Trophoblast cell (in vitro differentiated cells and primary cell): ENCODE results near the gene HMGXB3.
"Not testable (repeated sequence)": the region's sequence is repeated elsewhere in the genome, so short reads cannot be mapped to it uniquely, and the experiment has no call there.

Experiments
- DNase-seq, 2 donors: peaks; one replicate each; pipeline ENCODE4 v3.0.0-alpha.2; 2016
- H2AFZ ChIP-seq: 2 replicates; pipeline ENCODE4 v1.6.1; 2013; ENCODE audit warnings: low read length, moderate library complexity, mild to moderate bottlenecking; ENCODE audit not compliant: insufficient read depth, poor library complexity
- H2AK5ac ChIP-seq: 2 replicates; pipeline ENCODE4 v1.6.1; 2013; ENCODE audit warnings: mild to moderate bottlenecking, low read length
- H2BK120ac ChIP-seq: 2 replicates; pipeline ENCODE4 v1.6.1; 2013; ENCODE audit warnings: low read length, mild to moderate bottlenecking, moderate library complexity; ENCODE audit not compliant: insufficient read depth, poor library complexity
- H2BK12ac ChIP-seq: 2 replicates; pipeline ENCODE4 v1.6.1; 2013; ENCODE audit warnings: mild to moderate bottlenecking, low read length, moderate library complexity
- H2BK5ac ChIP-seq: 2 replicates; pipeline ENCODE4 v1.6.1; 2013; ENCODE audit warnings: low read length, low read depth, moderate library complexity, mild to moderate bottlenecking; ENCODE audit not compliant: poor library complexity
- H3K14ac ChIP-seq: 2 replicates; pipeline ENCODE4 v1.6.1; 2013; ENCODE audit warnings: mild to moderate bottlenecking, low read length
- H3K18ac ChIP-seq: 2 replicates; pipeline ENCODE4 v1.6.1; 2013; ENCODE audit warnings: mild to moderate bottlenecking, low read length
- H3K23ac ChIP-seq: 2 replicates; pipeline ENCODE4 v1.6.1; 2013; ENCODE audit warnings: low read length
- H3K27ac ChIP-seq: 2 replicates; pipeline ENCODE4 v1.5.1; 2013; ENCODE audit warnings: low read depth, mild to moderate bottlenecking, inconsistent platforms, low read length, moderate library complexity
- H3K27me3 ChIP-seq: 2 replicates; pipeline ENCODE4 v1.6.1; 2013; ENCODE audit warnings: inconsistent platforms, mild to moderate bottlenecking, low read length, moderate library complexity; ENCODE audit not compliant: insufficient read depth
- H3K36me3 ChIP-seq, 2 experiments: 1 replicate in 1 of 2; 2 replicates in 1 of 2; pipeline ENCODE4 v1.6.1; 2013; ENCODE audit warnings: low read length in 2 of 2, mild to moderate bottlenecking in 2 of 2, moderate library complexity in 1 of 2; ENCODE audit not compliant: insufficient read depth in 2 of 2, control insufficient read depth in 1 of 2
- H3K4ac ChIP-seq: 2 replicates; pipeline ENCODE4 v1.6.1; 2013; ENCODE audit warnings: low read depth, mild to moderate bottlenecking, low read length, moderate library complexity
- H3K4me1 ChIP-seq, 2 experiments: 1 replicate in 1 of 2; 2 replicates in 1 of 2; pipeline ENCODE4 v1.6.1; 2013; ENCODE audit warnings: low read length in 2 of 2, mild to moderate bottlenecking in 2 of 2, moderate library complexity in 1 of 2; ENCODE audit not compliant: insufficient read depth in 2 of 2, control insufficient read depth in 1 of 2
- H3K4me2 ChIP-seq: 2 replicates; pipeline ENCODE4 v1.6.1; 2013; ENCODE audit warnings: inconsistent platforms, mild to moderate bottlenecking, low read length, moderate library complexity
- H3K4me3 ChIP-seq: 2 replicates; pipeline ENCODE4 v1.5.1; 2013; ENCODE audit warnings: mild to moderate bottlenecking, low read depth, low read length, inconsistent platforms
- H3K79me1 ChIP-seq: one replicate; pipeline ENCODE4 v1.6.1; 2013; ENCODE audit warnings: low read length
- H3K79me2 ChIP-seq: 2 replicates; pipeline ENCODE4 v1.6.1; 2013; ENCODE audit warnings: low read length, mild to moderate bottlenecking; ENCODE audit not compliant: control insufficient read depth, insufficient read depth, poor library complexity
- H3K9ac ChIP-seq: 2 replicates; pipeline ENCODE4 v1.6.1; 2013; ENCODE audit warnings: mild to moderate bottlenecking, low read length
- H3K9me3 ChIP-seq: 2 replicates; pipeline ENCODE4 v1.6.1; 2013; ENCODE audit warnings: low read depth, mild to moderate bottlenecking, control low read depth, inconsistent platforms, low read length; ENCODE audit not compliant: insufficient read depth
- H4K12ac ChIP-seq: 2 replicates; pipeline ENCODE4 v1.6.1; 2013; ENCODE audit warnings: low read depth, mild to moderate bottlenecking, low read length, moderate library complexity
- H4K8ac ChIP-seq: 2 replicates; pipeline ENCODE4 v1.6.1; 2013; ENCODE audit warnings: low read depth, mild to moderate bottlenecking, low read length, moderate library complexity
- H4K91ac ChIP-seq: one replicate; pipeline ENCODE4 v1.6.1; 2013; ENCODE audit warnings: low read depth, mild to moderate bottlenecking, low read length, moderate library complexity
- WGBS: extraction: QIAGEN DNeasy Blood & Tissue Kit; methylation state at CpG from one replicate; pipeline ENCODE4 v1.1.7; 2013; ENCODE audit warnings: missing lambda C conversion rate; ENCODE audit not compliant: insufficient read length, insufficient coverage; ENCODE audit errors: extremely low coverage; 5-methylcytosine and 5-hydroxymethylcytosine counted together

HMGXB3 gene

GRCh38 chr5:150084754-150085153 lies 84.2 kb downstream of the HMGXB3 start:
- not testable (repeated sequence) for H3K27me3 ChIP-seq, H4K8ac ChIP-seq, H3K4ac ChIP-seq, H2BK120ac ChIP-seq, H2AFZ ChIP-seq, H3K4me3 ChIP-seq, DNase-seq, H3K18ac ChIP-seq, H3K27ac ChIP-seq, H3K4me1 ChIP-seq, H3K4me2 ChIP-seq, H2BK12ac ChIP-seq, H3K9me3 ChIP-seq, H2BK5ac ChIP-seq, H4K12ac ChIP-seq, H3K9ac ChIP-seq, H3K79me1 ChIP-seq, H2AK5ac ChIP-seq, H3K23ac ChIP-seq, H3K14ac ChIP-seq, H3K79me2 ChIP-seq, H4K91ac ChIP-seq
- H3K36me3 ChIP-seq = peaks cover 10 to 12% of the 10 kb centered on the region in 2 experiments
- WGBS = no CpG with 5 or more reads among the region's 6 CpGs

GRCh38 chr5:150085191-150085912 lies 84.8 kb downstream of the HMGXB3 start:
- H3K9ac ChIP-seq = no peak overlapping the region
- H4K91ac ChIP-seq = no peak overlapping the region
- H2BK5ac ChIP-seq = no peak overlapping the region
- H3K4me2 ChIP-seq = no peak overlapping the region
- no peak overlapping the region for H2AK5ac ChIP-seq
- no peak overlapping the region for H3K23ac ChIP-seq
- H4K12ac ChIP-seq = no peak overlapping the region
- WGBS = no CpG with 5 or more reads among the region's 7 CpGs
- H3K14ac ChIP-seq = no peak overlapping the region
- no peak overlapping the region for H2AFZ ChIP-seq
- peaks cover 0 to 2% of the 10 kb centered on the region in 2 experiments for H3K4me1 ChIP-seq
- H3K9me3 ChIP-seq = no peaks in the 10 kb centered on the region
- DNase-seq = no peak
- no peak overlapping the region for H2BK12ac ChIP-seq
- no peak overlapping the region for H2BK120ac ChIP-seq
- no peak overlapping the region for H3K4me3 ChIP-seq
- no peaks in the 10 kb centered on the region for H3K27me3 ChIP-seq
- H3K36me3 ChIP-seq = peaks cover 4 to 6% of the 10 kb centered on the region in 2 experiments
- H3K18ac ChIP-seq = no peak overlapping the region
- H3K79me2 ChIP-seq = no peaks in the 10 kb centered on the region
- H3K79me1 ChIP-seq = no peaks in the 10 kb centered on the region
- H3K27ac ChIP-seq = no peak overlapping the region
- H4K8ac ChIP-seq = no peak overlapping the region
- H3K4ac ChIP-seq = no peak overlapping the region

- H3K23ac ChIP-seq = no peak within 1 kb of the TSS
- H3K9ac ChIP-seq = no peak within 1 kb of the TSS
- no peaks in the 10 kb centered on the region for H3K79me1 ChIP-seq
- H3K4me3 ChIP-seq = no peak within 1 kb of the TSS
- H3K4me2 ChIP-seq = no peak within 1 kb of the TSS
- H3K14ac ChIP-seq = no peak within 1 kb of the TSS
- H4K12ac ChIP-seq = no peak within 1 kb of the TSS
- peaks cover 0 to 2% of the 10 kb centered on the region in 2 experiments for H3K4me1 ChIP-seq
- no CpG with 5 or more reads among the region's 9 CpGs for WGBS
- H3K27me3 ChIP-seq = no peaks in the 10 kb centered on the region
- H4K8ac ChIP-seq = no peak within 1 kb of the TSS
- no peaks in the 10 kb centered on the region for H3K9me3 ChIP-seq
- no peak within 1 kb of the TSS for H3K4ac ChIP-seq
- H2BK5ac ChIP-seq = no peak within 1 kb of the TSS
- no peak within 1 kb of the TSS for H4K91ac ChIP-seq
- no peak within 1 kb of the TSS for H2BK12ac ChIP-seq
- no peak within 1 kb of the TSS for H2BK120ac ChIP-seq
- H3K36me3 ChIP-seq = peaks cover 0 to 2% of the 10 kb centered on the region in 2 experiments
- H2AFZ ChIP-seq = no peak within 1 kb of the TSS
- no peak for DNase-seq
- no peak within 1 kb of the TSS for H3K18ac ChIP-seq
- H3K27ac ChIP-seq = no peak within 1 kb of the TSS
- no peaks in the 10 kb centered on the region for H3K79me2 ChIP-seq
- H2AK5ac ChIP-seq = no peak within 1 kb of the TSS
Observed at GRCh38 chr5:150085950-150086715, 85.6 kb downstream of the HMGXB3 start, which contains the start of gene CSF1R. CSF1R (minus strand) TSS chr5:150086554; CDS start chr5:150086427, 127 bp downstream.

GRCh38 chr5:150092159-150092787 lies 91.7 kb downstream of the HMGXB3 start:
- Histone ChIP-seq H2BK12ac (no peak overlapping the region), H3K4me1 (no peaks in the 10 kb centered on the region), H3K14ac (no peak overlapping the region), H3K27ac (no peak overlapping the region), H4K12ac (no peak overlapping the region), H3K79me2 (no peaks in the 10 kb centered on the region), H3K4me3 (no peak overlapping the region), H3K27me3 (no peaks in the 10 kb centered on the region), H3K23ac (no peak overlapping the region), H2BK5ac (no peak overlapping the region), H3K36me3 (no peaks in the 10 kb centered on the region), H3K79me1 (no peaks in the 10 kb centered on the region), H4K8ac (no peak overlapping the region), H3K9me3 (no peaks in the 10 kb centered on the region), H3K18ac (no peak overlapping the region), H3K9ac (no peak overlapping the region), H3K4ac (no peak overlapping the region), H2AK5ac (no peak overlapping the region), H2AFZ (no peak overlapping the region), H3K4me2 (no peak overlapping the region), H4K91ac (no peak overlapping the region), H2BK120ac (no peak overlapping the region)
- DNase-seq = no peak
- WGBS = no CpG with 5 or more reads among the region's 3 CpGs
